ENCODE measurements around the gene VTN. TPM values are rescaled to one million over a fixed set of nuclear protein-coding genes. Genes with fewer than 3 reads are reported as not detected.

VTN gene
- total RNA-seq, 2 donors from 2014 or later: 0.11 TPM; not detected in 1

GRCh38 chr17:28372203-28372944 lies 2.3 kb upstream of the VTN start:
- ATAC-seq: no peak
- DNase-seq: no peak
- intact Hi-C loops (cut with DNase I, micrococcal nuclease): no loop called here

GRCh38 chr17:28371245-28372202 lies 1.4 kb upstream of the VTN start, which contains the start of gene SARM1:
Gene SARM1, plus strand, starts transcription at chr17:28371694. Its CDS starts 339 bp downstream, at chr17:28372033.
- DNase-seq: peak; percentile 77 to 79
- intact Hi-C loops (cut with DNase I, micrococcal nuclease): no loop called here
- peak; percentile 42 for ATAC-seq

DNA sequence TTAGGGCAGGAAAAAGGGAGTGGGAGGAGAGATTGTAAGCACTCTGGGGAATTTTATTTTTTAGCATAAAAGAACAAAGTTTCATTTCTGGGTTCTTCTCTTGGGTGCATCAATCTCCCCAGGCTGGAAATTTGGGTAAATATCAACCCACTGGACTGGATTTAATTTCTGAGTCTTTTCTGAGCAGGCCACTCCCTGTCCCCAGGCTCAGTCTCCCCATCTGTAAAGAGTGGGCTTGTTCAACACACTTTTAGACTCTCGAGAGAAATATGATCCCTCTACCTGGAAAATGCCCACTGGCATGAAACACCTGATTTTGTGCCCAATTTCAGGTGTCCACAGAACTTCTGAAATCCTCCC lies 617 bp upstream of the VTN start:
- intact Hi-C loops (cut with DNase I, micrococcal nuclease): no loop called here
- no peak for DNase-seq
- no peak for ATAC-seq

GRCh38 chr17:28369684-28370034 lies 448 bp downstream of the VTN start:
- intact Hi-C loops (cut with DNase I, micrococcal nuclease): no loop called here
- no peak for DNase-seq
- no peak for ATAC-seq

GRCh38 chr17:28368915-28369683 lies 1.0 kb downstream of the VTN start:
- DNase-seq: no peak
- intact Hi-C loops (cut with DNase I, micrococcal nuclease): no loop called here
- no peak for ATAC-seq

DNA sequence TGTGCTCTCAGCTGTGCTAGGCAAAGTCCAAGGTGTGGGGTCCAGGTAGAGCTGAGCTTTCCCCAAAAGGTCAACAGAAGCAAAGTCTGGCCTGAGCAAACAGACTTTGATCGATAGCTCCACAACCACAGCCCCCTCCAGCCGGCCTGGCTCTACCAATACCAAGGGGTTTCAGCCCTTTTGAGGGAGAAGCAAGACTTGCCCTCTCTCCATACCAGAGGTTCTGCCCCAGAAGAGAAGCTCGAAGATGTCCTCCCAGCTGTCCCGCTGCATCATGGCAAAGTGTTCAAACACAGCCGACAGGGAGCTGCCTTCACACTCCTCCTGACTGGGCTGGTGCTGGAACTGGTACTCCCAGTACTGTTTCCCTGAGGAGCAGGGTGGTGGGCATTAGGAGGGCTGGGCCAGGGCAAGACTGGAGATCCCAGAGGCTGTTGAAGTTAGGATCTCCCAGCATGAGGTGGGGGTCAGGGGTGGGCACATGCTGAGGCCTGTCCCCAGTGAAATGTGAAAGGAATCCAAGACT lies 1.7 kb downstream of the VTN start:
- no peak for DNase-seq
- ATAC-seq: no peak
- intact Hi-C loops (cut with DNase I, micrococcal nuclease): no loop called here

DNA sequence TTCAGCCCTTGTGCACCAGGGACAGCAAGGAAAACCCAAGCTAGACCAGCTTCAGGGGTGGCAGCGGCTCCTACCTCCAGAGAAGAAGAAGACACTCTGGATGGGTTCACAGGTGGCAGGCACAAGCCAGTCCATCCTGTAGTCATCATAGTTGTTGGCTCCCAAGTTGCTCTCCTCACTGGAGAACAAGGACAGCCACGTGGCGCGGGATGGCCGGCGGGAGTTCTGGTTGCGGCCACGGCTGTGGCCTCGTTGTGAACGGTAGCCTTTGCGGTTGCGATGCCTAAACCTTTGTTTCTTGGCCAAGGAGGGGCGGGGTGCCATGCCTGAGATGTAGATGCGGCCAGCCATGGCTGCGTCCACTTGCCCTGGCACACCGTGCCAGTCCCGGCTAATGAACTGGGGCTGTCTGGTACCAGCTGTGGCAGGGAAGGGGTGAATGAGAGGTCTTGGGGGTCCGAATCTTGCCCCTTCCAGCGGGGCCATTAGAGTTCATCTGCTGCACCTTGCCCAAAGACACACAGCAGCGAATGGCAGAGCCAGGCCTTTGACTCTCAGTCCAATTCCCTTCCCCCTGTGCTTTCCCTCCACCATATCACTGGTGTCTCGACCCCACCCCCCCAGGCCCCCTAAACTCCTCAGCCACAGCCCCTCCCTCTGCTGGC lies 2.3 kb downstream of the VTN start:
- DNase-seq (no peak), ATAC-seq (no peak)
- intact Hi-C loops (cut with DNase I, micrococcal nuclease): no loop called here

- intact Hi-C loops (cut with DNase I, micrococcal nuclease): no loop called here
- ATAC-seq (no peak), DNase-seq (no peak)
Observed at GRCh38 chr17:28366605-28367004, 3.5 kb downstream of the VTN start.

GRCh38 chr17:28365487-28365886 lies 4.6 kb downstream of the VTN start:
- intact Hi-C loops (cut with DNase I, micrococcal nuclease): no loop called here
- DNase-seq: no peak
- no peak for ATAC-seq

DNA sequence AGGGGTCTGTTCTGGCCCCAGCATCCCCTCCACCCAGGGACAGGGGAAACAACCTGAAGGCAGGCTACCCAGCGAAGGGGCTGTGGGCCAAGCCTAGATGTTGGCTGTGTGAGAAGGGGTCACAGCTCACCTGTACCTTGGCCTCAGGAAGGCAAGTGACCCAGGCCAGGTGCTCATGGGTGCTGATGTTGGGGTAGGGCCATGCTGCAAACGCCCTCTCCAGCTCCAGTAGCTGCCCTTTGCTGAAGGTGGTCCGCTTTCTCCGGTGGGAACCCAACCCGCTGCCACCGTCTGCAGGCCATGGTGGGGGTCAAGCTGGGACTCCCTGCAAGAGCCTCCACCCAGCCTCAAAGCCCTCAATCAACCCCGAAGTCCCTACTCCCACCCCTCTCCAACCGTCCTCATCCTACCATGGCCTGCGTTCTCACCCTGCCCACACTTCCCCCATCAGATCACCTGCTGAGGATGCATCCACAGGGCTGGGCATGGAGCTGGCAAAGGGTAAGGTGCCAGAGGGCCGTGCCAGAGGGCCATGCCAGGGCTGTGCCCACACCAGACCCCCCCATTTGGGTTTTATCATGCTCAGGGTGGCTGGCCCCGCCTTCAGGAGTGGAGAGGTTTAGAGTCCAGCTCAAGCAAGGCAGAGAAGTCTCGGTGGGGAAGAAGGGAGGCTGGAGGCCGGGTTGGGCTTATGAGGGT lies 5.3 kb downstream of the VTN start, which contains the start of gene SEBOX:
Gene SEBOX, minus strand, starts transcription at position 535 of the 699 bp plus-strand sequence. Its CDS starts 48 bp downstream, at position 487.
- DNase-seq (no peak), ATAC-seq (no peak)
- intact Hi-C loops (cut with DNase I, micrococcal nuclease): no loop called here

- ATAC-seq (no peak), DNase-seq (no peak)
- intact Hi-C loops (cut with DNase I, micrococcal nuclease): no loop called here
Observed at GRCh38 chr17:28363776-28364650, 6.1 kb downstream of the VTN start.

- intact Hi-C loops (cut with DNase I, micrococcal nuclease): no loop called here
Observed at GRCh38 chr17:28363186-28363585, 6.9 kb downstream of the VTN start.

DNA sequence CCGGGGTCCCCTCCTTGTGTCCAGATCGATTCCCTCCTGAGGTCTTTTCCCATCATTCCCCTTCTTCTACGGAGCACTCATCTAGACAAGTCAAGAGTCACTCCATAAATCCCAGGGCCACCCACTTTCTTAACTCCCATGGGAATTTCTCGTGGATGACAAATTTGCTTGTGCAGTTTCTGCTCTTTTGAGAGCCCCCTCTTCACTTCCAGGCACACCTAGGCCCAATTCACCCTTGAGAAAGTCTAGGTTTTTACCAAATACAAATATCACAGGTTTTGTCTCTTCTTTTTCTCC lies 12.3 kb downstream of the VTN start:
- DNase-seq (no peak), ATAC-seq (no peak)
- intact Hi-C loops (cut with DNase I, micrococcal nuclease): no loop called here

More at GRCh38 chr17:28363186-28363585, 6.9 kb downstream of the VTN start:
- no peak for ATAC-seq
- DNase-seq: no peak

GRCh38 chr17:28357061-28357900 lies 12.8 kb downstream of the VTN start, which contains the start of gene POLDIP2:
Gene POLDIP2, minus strand, starts transcription at chr17:28357527. Its CDS starts 79 bp downstream, at chr17:28357448.
- peak; percentile 94 to 95 for DNase-seq
- ATAC-seq: peak; percentile 98
- intact Hi-C loops (cut with DNase I, micrococcal nuclease): no loop called here

DNA sequence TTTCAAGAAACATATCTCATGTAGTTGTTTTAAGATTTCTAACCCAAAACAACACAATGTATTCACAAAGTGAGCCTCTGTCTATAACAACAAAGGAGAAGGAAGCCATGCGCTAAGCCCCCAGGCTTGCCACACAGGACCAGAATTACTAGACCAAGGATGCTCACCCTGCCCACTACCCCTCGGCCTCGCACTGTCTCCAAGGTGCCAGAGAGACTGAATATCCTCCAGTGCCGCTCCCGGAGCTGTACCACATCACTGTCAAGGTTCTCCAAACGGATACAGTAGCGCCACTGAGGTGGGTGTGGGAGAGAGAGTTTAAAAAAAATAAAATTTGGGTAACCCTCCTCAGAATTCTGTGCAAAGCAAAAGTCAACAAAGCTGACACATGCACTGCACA lies 19.8 kb downstream of the VTN start:
- no peak for ATAC-seq
- no peak for DNase-seq
- intact Hi-C loops (cut with DNase I, micrococcal nuclease): no loop called here

GRCh38 chr17:28348979-28349378 lies 21.1 kb downstream of the VTN start:
- intact Hi-C loops (cut with DNase I, micrococcal nuclease): no loop called here
- DNase-seq (no peak), ATAC-seq (no peak)
